Activated effector memory CD4-positive, alpha-beta T cell treated with anti-CD3 and anti-CD28 coated beads, Interleukin-2, amount 50 U/mL, for 16 hours (primary cell): Measurements from ENCODE around the gene ABCC9.
"Not testable (repeated sequence)": the region's sequence is repeated elsewhere in the genome, so short reads cannot be mapped to it uniquely, and the experiment has no call there.

ENCODE experiments used
- DNase-seq: peaks from one replicate; pipeline ENCODE4 v3.0.0-alpha.2; 2020

The ABCC9 gene

GRCh38 chr12:21813751-21814150, 127.5 kb downstream of the ABCC9 start:
- no peak for DNase-seq

DNA sequence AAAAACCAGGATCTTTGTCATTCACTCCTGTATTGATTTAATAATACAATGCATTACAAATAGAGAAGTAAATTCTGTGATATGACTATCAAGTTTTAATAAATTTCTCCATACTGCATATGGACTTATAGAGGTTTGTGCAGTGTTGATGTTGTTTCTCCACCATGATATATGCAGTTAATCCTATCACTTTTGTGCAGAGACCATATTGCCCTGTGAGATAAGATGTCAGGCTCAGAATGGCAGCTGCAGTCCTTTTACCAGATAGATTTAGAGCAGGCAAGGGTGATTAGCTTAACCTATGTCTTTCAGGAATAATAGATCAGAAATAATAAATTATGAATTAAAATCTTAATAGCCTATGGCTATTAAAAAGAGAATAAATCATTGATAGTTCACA, 128.1 kb downstream of the ABCC9 start:
- DNase-seq, result no peak

- not testable (repeated sequence) for DNase-seq
Measured at GRCh38 chr12:21812340-21812739, 128.9 kb downstream of the ABCC9 start.

GRCh38 chr12:21809100-21809499, 132.1 kb downstream of the ABCC9 start:
- no peak for DNase-seq

GRCh38 chr12:21806255-21806654, 135.0 kb downstream of the ABCC9 start:
- no peak for DNase-seq

GRCh38 chr12:21801522-21802288, 139.5 kb downstream of the ABCC9 start:
- no peak for DNase-seq

GRCh38 chr12:21800011-21800410, 141.2 kb downstream of the ABCC9 start:
- DNase-seq, result no peak

DNA sequence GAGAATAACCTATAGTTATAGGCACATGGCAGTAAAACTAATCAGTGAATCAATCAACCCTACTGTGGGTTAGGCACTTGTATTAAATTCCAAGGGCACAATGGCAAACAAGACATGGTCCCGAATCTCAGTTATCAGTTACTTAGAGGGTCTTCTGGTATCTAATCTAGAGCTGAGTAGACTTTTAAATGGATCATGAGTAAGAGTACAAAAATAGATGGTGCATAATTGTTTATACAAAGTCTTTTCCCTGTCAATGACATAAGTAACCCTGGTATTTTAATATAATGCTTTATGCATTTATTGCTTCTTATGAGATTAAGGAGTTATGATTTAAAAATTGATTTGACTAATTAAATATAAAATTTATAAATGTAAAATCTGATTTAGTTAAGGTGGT, 143.7 kb downstream of the ABCC9 start:
- no peak for DNase-seq

DNA sequence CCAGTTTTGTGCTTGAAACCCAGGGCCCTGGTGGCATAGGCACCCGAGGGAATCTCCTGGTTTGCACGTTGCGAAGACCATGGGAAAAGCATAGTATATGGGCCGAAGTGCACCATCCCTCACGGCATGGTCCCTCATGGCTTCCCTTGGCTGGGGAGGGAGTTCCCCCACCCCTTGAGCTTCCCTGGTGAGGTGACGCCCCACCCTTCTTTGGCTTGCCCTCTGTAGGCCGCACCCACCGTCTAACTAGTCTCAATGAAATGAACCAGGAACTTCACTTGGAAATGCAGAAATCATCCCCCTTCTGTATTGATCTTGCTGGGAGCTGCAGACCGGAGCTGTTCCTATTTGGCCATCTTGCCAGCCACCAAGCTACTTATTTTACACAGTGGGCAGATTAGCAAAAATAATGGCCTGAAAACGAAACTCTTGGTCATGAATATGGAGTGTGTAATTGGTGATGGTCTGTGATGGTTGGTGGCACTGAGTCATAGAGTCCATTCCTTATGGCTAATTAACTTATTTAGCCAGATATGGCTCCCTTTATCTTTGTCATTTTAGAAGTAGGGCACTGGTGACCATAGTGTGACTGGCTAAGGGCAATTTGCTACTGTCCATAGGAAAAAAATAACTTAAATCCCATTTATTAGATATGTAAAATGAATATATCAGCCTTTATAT, 145.4 kb downstream of the ABCC9 start:
- no peak for DNase-seq

DNA sequence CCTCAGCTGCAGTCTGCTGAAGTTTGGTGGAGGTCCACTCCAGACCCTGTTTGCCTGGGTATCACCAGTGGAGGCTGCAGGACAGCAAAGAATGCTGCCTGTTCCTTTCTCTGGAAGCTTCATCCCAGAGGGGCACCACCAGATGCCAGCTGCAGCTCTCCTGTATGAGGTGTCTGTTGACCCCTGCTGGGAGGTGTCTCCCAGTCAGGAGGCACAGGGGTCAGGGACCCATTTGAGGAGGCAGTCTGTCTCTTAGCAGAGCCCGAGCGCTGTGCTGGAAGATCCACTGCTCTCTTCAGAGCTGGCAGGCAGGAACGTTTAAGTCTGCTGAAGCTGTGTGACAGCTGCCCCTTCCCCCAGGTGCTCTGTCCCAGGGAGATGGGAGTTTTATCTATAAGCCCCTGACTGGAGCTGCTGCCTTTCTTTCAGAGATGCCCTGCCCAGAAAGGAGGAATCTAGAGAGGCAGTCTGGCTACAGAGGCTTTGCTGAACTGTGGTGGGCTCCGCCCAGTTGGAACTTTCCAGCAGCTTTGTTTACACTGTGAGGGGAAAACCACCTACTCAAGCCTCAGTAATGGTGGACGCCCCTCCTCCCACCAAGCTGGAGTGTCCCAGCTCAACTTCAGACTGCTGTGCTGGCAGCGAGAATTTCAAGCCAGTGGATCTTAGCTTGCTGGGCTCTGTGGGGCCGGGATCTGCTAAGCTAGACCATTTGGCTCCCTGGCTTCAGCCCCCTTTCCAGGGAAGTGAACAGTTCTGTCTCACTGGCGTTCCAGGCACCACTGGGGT, 146.2 kb downstream of the ABCC9 start:
- not testable (repeated sequence) for DNase-seq

DNA sequence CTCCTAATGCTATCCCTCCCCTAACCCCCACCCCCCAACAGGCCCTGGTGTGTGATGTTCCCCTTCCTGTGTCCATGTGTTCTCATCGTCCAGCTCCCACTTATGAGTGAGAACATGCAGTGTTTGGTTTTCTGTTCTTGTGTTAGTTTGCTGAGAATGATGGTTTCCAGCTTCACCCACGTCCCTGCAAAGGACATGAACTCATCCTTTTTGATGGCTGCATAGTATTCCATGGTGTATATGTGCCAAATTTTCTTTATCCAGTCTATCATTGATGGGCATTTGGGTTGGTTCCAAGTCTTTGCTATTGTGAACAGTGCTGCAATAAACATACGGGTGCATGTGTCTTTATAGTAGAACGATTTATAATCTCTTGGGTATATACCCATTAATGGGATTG, 151.5 kb downstream of the ABCC9 start:
- DNase-seq, result not testable (repeated sequence)

- DNase-seq, result no peak
Measured at GRCh38 chr12:21788089-21788983, 152.9 kb downstream of the ABCC9 start.

- DNase-seq, result no peak
Measured at GRCh38 chr12:21786041-21786531, 155.1 kb downstream of the ABCC9 start.

- not testable (repeated sequence) for DNase-seq
Measured at GRCh38 chr12:21782723-21783122, 158.5 kb downstream of the ABCC9 start.

DNA sequence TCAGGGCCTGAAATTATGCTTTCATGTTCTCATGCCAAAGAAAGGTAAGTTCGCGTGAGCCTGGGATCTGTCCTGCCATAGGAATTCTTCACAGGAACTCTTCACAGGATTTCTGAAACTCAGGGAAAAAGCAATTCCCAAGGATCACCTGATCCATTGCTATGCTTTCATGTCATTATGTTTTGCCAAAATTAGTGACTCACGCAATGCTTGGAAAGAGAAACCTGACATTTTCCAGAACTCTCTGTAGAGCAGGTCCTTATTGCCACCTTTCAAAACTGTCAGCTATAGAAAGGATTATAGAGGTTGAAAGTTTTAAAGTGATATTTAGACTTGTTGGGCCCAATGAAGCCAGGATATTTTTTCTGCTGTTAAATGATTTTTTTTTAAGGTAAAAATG, 160.4 kb downstream of the ABCC9 start:
- DNase-seq, result no peak

- no peak for DNase-seq
Measured at GRCh38 chr12:21776175-21776574, 165.1 kb downstream of the ABCC9 start.

DNA sequence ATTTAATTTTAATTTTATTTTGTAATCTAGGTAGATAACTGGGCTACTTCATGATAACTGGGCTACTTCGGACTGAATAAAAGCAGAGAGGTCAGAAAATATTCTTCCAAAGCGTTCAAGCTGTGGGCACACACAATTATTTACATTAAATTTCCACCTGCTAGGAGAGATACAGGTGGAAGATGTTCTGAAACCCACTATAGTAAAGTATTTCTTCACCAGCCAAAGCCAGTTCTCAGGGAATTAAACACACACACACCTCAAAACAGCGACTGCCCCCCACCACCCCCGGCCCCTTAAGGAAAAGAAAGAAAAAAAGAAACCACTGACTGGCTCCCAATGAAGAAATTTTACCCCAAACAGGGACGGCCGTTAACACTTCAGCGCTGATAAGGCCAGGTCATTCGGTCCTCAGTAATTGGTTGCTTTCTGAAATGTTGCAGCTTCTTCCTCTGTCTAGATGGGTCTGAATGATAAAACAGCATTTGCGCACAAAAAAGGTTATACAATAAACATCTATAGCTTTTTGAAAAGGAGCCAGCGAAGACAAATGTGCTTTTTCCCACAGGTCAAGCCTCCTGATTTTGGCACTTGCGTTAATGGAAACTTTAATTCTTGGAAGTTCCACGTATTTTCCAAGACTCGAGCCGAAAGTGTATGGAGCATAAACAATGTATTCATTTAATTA, 165.9 kb downstream of the ABCC9 start:
- DNase-seq, result no peak

DNA sequence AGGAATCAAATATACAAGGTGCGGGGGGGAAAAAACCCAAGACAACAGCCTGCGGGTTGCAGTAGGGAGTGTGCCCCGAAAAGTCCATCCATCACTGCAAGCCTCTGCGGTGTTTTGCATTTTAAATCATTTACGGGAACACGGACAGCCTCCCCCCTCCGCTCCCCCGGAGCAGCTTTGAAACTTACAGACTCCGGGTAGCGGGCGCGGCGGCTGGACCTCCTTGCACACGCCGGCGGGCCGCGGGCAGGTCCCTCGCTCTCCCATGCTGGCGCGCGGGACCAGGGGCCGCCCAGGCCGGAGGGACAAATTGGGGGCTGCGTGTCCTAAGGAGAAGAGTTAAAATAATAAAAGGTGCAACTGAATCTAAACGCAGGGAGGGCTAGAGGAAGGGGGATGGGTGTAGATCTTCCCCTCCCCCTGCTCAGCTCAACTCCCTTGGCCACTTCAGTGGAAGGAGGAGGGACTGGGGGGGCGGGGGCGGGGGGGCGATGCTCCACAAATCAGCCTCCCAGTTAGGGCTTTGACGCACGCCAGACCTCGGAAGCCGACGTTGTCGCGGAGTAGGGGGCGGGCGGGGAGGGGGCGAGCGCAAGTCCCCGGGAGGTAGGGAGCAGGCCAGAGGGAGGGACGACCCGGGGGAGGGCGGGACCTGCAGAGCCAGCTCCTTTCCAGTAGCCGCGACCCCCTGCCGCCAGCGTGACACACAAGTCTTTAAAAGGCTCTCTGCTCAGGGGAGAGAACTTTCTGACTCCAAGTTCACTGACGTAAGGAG, 166.7 kb downstream of the ABCC9 start, which contains the start of gene KCNJ8:
TSS of gene KCNJ8 (minus strand) at position 349 of the 775 bp plus-strand sequence. CDS start 1,090 bp downstream, outside the sequence.
- DNase-seq, result no peak

DNA sequence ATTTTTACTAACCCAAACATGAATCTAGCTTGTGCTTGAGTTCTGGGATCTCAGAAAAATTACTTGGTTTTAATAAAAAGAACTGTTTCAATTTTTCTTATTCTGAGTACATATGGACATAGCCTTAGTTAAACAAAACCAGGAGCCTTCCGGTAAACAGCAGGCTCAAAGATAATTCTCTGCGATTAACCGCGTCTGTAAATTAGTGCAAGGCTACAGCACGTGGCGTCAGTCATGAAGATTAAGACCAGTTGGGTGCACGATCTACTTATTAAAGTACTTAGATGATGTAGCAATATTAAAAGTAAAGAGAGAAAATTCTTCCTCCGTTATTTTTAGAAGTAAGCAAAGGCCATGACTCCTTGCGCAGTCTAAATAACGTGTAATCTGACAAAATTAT, 167.4 kb downstream of the ABCC9 start:
- DNase-seq, result no peak

- DNase-seq, result no peak
Measured at GRCh38 chr12:21773263-21773741, 167.9 kb downstream of the ABCC9 start.

GRCh38 chr12:21771311-21771710, 169.9 kb downstream of the ABCC9 start:
- no peak for DNase-seq
